Stimulated activated naive CD8-positive, alpha-beta T cell treated with anti-CD3 and anti-CD28 coated beads, Interleukin-15, Interleukin-2, amounts not matched to agents 100 ng/mL and 50 ng/mL, for 24 hours (primary cell): Measurements from ENCODE around the gene ZNF423.
"Not testable (repeated sequence)": the region's sequence is repeated elsewhere in the genome, so short reads cannot be mapped to it uniquely, and the experiment has no call there.

ENCODE experiments used
- H3K27ac Mint-ChIP-seq: one replicate; pipeline ENCODE4 v1.8.0; 2021; ENCODE audit warnings: mild to moderate bottlenecking, mixed read lengths
- H3K27me3 Mint-ChIP-seq: one replicate; pipeline ENCODE4 v1.8.0; 2021; ENCODE audit warnings: mixed read lengths
- H3K36me3 Mint-ChIP-seq: one replicate; pipeline ENCODE4 v1.8.0; 2021; ENCODE audit warnings: low read depth, mixed read lengths
- H3K4me1 Mint-ChIP-seq: one replicate; pipeline ENCODE4 v1.8.0; 2021; ENCODE audit warnings: low read depth, mixed read lengths
- H3K4me3 Mint-ChIP-seq: one replicate; pipeline ENCODE4 v1.8.0; 2021; ENCODE audit warnings: mild to moderate bottlenecking, mixed read lengths
- H3K9me3 Mint-ChIP-seq: one replicate; pipeline ENCODE4 v1.8.0; 2021; ENCODE audit warnings: mixed read lengths

Gene ZNF423

GRCh38 chr16:49581630-49582298 lies 274.1 kb downstream of the ZNF423 start:
- Mint-ChIP-seq H3K9me3 (no peaks in the 10 kb centered on the region), H3K4me1 (no peaks in the 10 kb centered on the region), H3K4me3 (no peak overlapping the region), H3K27me3 (no peaks in the 10 kb centered on the region), H3K36me3 (no peaks in the 10 kb centered on the region), H3K27ac (peak overlapping the region; percentile 32)

GRCh38 chr16:49580751-49581303 lies 275.1 kb downstream of the ZNF423 start:
- Mint-ChIP-seq H3K4me3 (no peak overlapping the region), H3K9me3 (no peaks in the 10 kb centered on the region), H3K36me3 (no peaks in the 10 kb centered on the region), H3K27me3 (no peaks in the 10 kb centered on the region), H3K4me1 (no peaks in the 10 kb centered on the region), H3K27ac (no peak overlapping the region)

GRCh38 chr16:49578435-49579024 lies 277.4 kb downstream of the ZNF423 start:
- Mint-ChIP-seq H3K36me3 (no peaks in the 10 kb centered on the region), H3K27ac (no peak overlapping the region), H3K9me3 (no peaks in the 10 kb centered on the region), H3K27me3 (no peaks in the 10 kb centered on the region), H3K4me1 (no peaks in the 10 kb centered on the region), H3K4me3 (no peak overlapping the region)

- Mint-ChIP-seq H3K27ac (no peak overlapping the region), H3K36me3 (no peaks in the 10 kb centered on the region), H3K4me1 (no peaks in the 10 kb centered on the region), H3K27me3 (no peaks in the 10 kb centered on the region), H3K4me3 (no peak overlapping the region), H3K9me3 (no peaks in the 10 kb centered on the region)
Observed at GRCh38 chr16:49578018-49578417, 277.9 kb downstream of the ZNF423 start.

- Mint-ChIP-seq H3K27me3 (no peaks in the 10 kb centered on the region), H3K4me1 (no peaks in the 10 kb centered on the region), H3K4me3 (no peak overlapping the region), H3K9me3 (no peaks in the 10 kb centered on the region), H3K36me3 (no peaks in the 10 kb centered on the region), H3K27ac (no peak overlapping the region)
Observed at GRCh38 chr16:49576941-49577340, 279.0 kb downstream of the ZNF423 start.

GRCh38 chr16:49576173-49576494 lies 279.8 kb downstream of the ZNF423 start:
- Mint-ChIP-seq H3K4me3 (no peak overlapping the region), H3K27me3 (no peaks in the 10 kb centered on the region), H3K4me1 (no peaks in the 10 kb centered on the region), H3K36me3 (no peaks in the 10 kb centered on the region), H3K9me3 (no peaks in the 10 kb centered on the region), H3K27ac (no peak overlapping the region)

- Mint-ChIP-seq H3K4me1 (no peaks in the 10 kb centered on the region), H3K9me3 (no peaks in the 10 kb centered on the region), H3K4me3 (no peak overlapping the region), H3K36me3 (no peaks in the 10 kb centered on the region), H3K27ac (no peak overlapping the region), H3K27me3 (no peaks in the 10 kb centered on the region)
Observed at GRCh38 chr16:49575346-49576172, 280.4 kb downstream of the ZNF423 start.

GRCh38 chr16:49574826-49575225 lies 281.1 kb downstream of the ZNF423 start:
- H3K36me3 Mint-ChIP-seq: no peaks in the 10 kb centered on the region
- H3K27ac Mint-ChIP-seq: no peak overlapping the region

GRCh38 chr16:49567950-49568349 lies 288.0 kb downstream of the ZNF423 start:
- no peaks in the 10 kb centered on the region for H3K36me3 Mint-ChIP-seq
- no peak overlapping the region for H3K4me3 Mint-ChIP-seq
- no peaks in the 10 kb centered on the region for H3K27me3 Mint-ChIP-seq
- no peaks in the 10 kb centered on the region for H3K4me1 Mint-ChIP-seq
- no peaks in the 10 kb centered on the region for H3K9me3 Mint-ChIP-seq
- no peak overlapping the region for H3K27ac Mint-ChIP-seq

More at GRCh38 chr16:49574826-49575225, 281.1 kb downstream of the ZNF423 start:
- H3K4me3 Mint-ChIP-seq: no peak overlapping the region
- no peaks in the 10 kb centered on the region for H3K4me1 Mint-ChIP-seq
- no peaks in the 10 kb centered on the region for H3K9me3 Mint-ChIP-seq
- H3K27me3 Mint-ChIP-seq: no peaks in the 10 kb centered on the region

- Mint-ChIP-seq H3K36me3 (no peaks in the 10 kb centered on the region), H3K9me3 (no peaks in the 10 kb centered on the region), H3K27ac (no peak overlapping the region), H3K4me3 (no peak overlapping the region), H3K27me3 (no peaks in the 10 kb centered on the region), H3K4me1 (no peaks in the 10 kb centered on the region)
Observed at GRCh38 chr16:49566432-49566831, 289.5 kb downstream of the ZNF423 start.

- Mint-ChIP-seq H3K27me3 (no peaks in the 10 kb centered on the region), H3K27ac (no peak overlapping the region), H3K4me1 (no peaks in the 10 kb centered on the region), H3K4me3 (no peak overlapping the region), H3K36me3 (no peaks in the 10 kb centered on the region), H3K9me3 (no peaks in the 10 kb centered on the region)
Observed at GRCh38 chr16:49564496-49565229, 291.2 kb downstream of the ZNF423 start.

GRCh38 chr16:49563666-49564065 lies 292.2 kb downstream of the ZNF423 start:
- H3K9me3 Mint-ChIP-seq: no peaks in the 10 kb centered on the region
- H3K4me1 Mint-ChIP-seq: no peaks in the 10 kb centered on the region
- H3K4me3 Mint-ChIP-seq: no peak overlapping the region
- no peaks in the 10 kb centered on the region for H3K36me3 Mint-ChIP-seq
- no peak overlapping the region for H3K27ac Mint-ChIP-seq
- no peaks in the 10 kb centered on the region for H3K27me3 Mint-ChIP-seq

GRCh38 chr16:49562894-49563293 lies 293.0 kb downstream of the ZNF423 start:
- H3K27ac Mint-ChIP-seq, H3K36me3 Mint-ChIP-seq, H3K4me1 Mint-ChIP-seq, H3K27me3 Mint-ChIP-seq, H3K9me3 Mint-ChIP-seq, H3K4me3 Mint-ChIP-seq: not testable (repeated sequence)

GRCh38 chr16:49562228-49562627 lies 293.7 kb downstream of the ZNF423 start:
- no peaks in the 10 kb centered on the region for H3K27me3 Mint-ChIP-seq
- no peak overlapping the region for H3K4me3 Mint-ChIP-seq
- H3K4me1 Mint-ChIP-seq: no peaks in the 10 kb centered on the region
- H3K36me3 Mint-ChIP-seq: no peaks in the 10 kb centered on the region
- no peak overlapping the region for H3K27ac Mint-ChIP-seq
- no peaks in the 10 kb centered on the region for H3K9me3 Mint-ChIP-seq
